Measurements from ENCODE around the gene SLC7A5.

DNA sequence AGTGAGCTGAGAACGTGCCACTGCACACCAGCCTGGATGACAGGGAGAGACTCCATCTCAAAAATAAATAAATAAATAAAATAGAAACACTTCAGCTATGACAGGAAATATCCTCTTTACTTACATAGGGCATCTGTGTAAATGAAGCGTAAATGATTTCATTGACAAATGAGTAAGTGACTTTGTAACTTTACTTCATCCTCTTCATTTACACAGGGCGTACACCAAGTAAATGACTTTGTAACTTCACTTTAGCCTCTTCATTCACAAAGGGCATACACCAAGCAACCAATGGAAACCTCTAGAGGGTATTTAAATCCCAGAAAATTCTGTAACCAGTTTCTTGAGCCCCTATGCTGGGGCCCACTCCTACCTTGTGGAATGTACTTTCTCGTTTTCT is 87.3 kb downstream of the SLC7A5 start:
- TF ChIP-seq, protein P1, sequence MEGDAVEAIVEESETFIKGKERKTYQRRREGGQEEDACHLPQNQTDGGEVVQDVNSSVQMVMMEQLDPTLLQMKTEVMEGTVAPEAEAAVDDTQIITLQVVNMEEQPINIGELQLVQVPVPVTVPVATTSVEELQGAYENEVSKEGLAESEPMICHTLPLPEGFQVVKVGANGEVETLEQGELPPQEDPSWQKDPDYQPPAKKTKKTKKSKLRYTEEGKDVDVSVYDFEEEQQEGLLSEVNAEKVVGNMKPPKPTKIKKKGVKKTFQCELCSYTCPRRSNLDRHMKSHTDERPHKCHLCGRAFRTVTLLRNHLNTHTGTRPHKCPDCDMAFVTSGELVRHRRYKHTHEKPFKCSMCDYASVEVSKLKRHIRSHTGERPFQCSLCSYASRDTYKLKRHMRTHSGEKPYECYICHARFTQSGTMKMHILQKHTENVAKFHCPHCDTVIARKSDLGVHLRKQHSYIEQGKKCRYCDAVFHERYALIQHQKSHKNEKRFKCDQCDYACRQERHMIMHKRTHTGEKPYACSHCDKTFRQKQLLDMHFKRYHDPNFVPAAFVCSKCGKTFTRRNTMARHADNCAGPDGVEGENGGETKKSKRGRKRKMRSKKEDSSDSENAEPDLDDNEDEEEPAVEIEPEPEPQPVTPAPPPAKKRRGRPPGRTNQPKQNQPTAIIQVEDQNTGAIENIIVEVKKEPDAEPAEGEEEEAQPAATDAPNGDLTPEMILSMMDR (conservative IDR thresholded peaks at IDR 0.05; ENCODE audit: low read length): no peak
- no peak for TF ChIP-seq EZH2phosphoT487 (IDR thresholded peaks at IDR 0.05; ENCODE audit: borderline replicate concordance, low read depth, low read length)
